H1 (cell line): ENCODE measurements around the gene RALY.

Experiments
- EZH2 ChIP-seq: fragments of 200-600 bp; sonication (generic); IDR thresholded peaks from 2 replicates; pipeline ENCODE4 v1.7.1; 2012; ENCODE audit warnings: low read depth, mild to moderate bottlenecking, moderate library complexity, low read length, inconsistent platforms; ENCODE audit not compliant: severe bottlenecking
- GABPA ChIP-seq: IDR thresholded peaks from 2 replicates; pipeline ENCODE4 v1.6.1; 2011; ENCODE audit warnings: mild to moderate bottlenecking, low read length, moderate library complexity, borderline replicate concordance; ENCODE audit not compliant: insufficient read depth
- NRF1 ChIP-seq: IDR thresholded peaks from 2 replicates; pipeline ENCODE4 v1.6.1; 2011; ENCODE audit warnings: mild to moderate bottlenecking, low read depth, low read length, improper control_type of control experiment
- POLR2AphosphoS5 ChIP-seq: IDR thresholded peaks from 2 replicates; pipeline ENCODE4 v1.6.1; 2011; ENCODE audit warnings: low read depth, low read length
- SP1 ChIP-seq: IDR thresholded peaks from 2 replicates; pipeline ENCODE4 v1.6.1; 2011; ENCODE audit warnings: low read depth, low read length
- TAF7 ChIP-seq: optimal IDR thresholded peaks from 2 replicates; pipeline ENCODE3; 2011; ENCODE audit warnings: low read depth, mild to moderate bottlenecking, inconsistent platforms, low read length, moderate library complexity, borderline replicate concordance
- TEAD4 ChIP-seq: IDR thresholded peaks from 2 replicates; pipeline ENCODE4 v1.6.1; 2012; ENCODE audit warnings: low read depth, low read length, inconsistent platforms, mixed read lengths
- TF ChIP-seq, protein P1 (sequence below): IDR thresholded peaks from 2 replicates; pipeline ENCODE4 v1.6.1; 2011; ENCODE audit warnings: low read length, improper control_type of control experiment
- TF ChIP-seq, protein P2 (sequence below), 3 experiments: IDR thresholded peaks; 1 replicate in 2 of 3; 2 replicates in 1 of 3; pipeline versions ENCODE4 v1.5.1 to v1.6.1; 2011; ENCODE audit warnings: low read length in 3 of 3, mild to moderate bottlenecking in 3 of 3, inconsistent platforms in 2 of 3, low read depth in 1 of 3, moderate library complexity in 1 of 3; ENCODE audit not compliant: insufficient read depth in 1 of 3; ENCODE audit errors: control extremely low read depth in 1 of 3

DNA sequence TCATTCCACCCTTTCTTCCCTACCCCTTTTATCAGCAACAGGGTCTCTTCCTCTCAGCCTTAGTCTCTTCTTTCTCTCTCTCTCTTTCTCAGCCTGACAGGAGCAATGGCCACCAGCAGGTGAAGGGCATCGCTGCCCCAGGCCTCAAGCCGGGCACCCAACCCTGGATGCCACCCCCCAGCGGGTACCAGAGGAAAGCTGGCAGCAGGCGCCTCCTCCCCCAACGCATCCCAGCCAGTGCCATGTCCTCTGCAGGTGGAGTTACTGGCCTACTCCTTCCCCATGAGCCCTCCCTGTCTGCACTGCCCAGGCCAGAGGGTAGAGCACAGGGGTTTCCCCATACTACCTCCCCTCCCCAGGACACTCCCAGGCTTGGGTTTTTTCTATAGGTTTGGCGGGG is 86.1 kb downstream of the RALY start:
- TF ChIP-seq NRF1 (no peak), TAF7 (no peak), EZH2 (no peak), TEAD4 (no peak), SP1 (no peak), GABPA (no peak), POLR2AphosphoS5 (no peak)
- TF ChIP-seq, protein P1, sequence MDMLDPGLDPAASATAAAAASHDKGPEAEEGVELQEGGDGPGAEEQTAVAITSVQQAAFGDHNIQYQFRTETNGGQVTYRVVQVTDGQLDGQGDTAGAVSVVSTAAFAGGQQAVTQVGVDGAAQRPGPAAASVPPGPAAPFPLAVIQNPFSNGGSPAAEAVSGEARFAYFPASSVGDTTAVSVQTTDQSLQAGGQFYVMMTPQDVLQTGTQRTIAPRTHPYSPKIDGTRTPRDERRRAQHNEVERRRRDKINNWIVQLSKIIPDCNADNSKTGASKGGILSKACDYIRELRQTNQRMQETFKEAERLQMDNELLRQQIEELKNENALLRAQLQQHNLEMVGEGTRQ: no peak
- TF ChIP-seq, protein P2, sequence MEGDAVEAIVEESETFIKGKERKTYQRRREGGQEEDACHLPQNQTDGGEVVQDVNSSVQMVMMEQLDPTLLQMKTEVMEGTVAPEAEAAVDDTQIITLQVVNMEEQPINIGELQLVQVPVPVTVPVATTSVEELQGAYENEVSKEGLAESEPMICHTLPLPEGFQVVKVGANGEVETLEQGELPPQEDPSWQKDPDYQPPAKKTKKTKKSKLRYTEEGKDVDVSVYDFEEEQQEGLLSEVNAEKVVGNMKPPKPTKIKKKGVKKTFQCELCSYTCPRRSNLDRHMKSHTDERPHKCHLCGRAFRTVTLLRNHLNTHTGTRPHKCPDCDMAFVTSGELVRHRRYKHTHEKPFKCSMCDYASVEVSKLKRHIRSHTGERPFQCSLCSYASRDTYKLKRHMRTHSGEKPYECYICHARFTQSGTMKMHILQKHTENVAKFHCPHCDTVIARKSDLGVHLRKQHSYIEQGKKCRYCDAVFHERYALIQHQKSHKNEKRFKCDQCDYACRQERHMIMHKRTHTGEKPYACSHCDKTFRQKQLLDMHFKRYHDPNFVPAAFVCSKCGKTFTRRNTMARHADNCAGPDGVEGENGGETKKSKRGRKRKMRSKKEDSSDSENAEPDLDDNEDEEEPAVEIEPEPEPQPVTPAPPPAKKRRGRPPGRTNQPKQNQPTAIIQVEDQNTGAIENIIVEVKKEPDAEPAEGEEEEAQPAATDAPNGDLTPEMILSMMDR (IDR thresholded peaks at IDR 0.05; ENCODE audit: control extremely low read depth in 1 of 3, insufficient read depth in 1 of 3, low read depth in 1 of 3, low read length in 3 of 3): no peak
